HepG2 (cell line): ENCODE data around the gene ZDHHC7.
"Not testable (repeated sequence)": the region's sequence is repeated elsewhere in the genome, so short reads cannot be mapped to it uniquely, and the experiment has no call there.

Source experiments
- ZEB1 ChIP-seq: IDR thresholded peaks from 2 replicates; pipeline ENCODE4 v1.6.1; 2012; ENCODE audit warnings: mild to moderate bottlenecking, low read depth, inconsistent platforms; ENCODE audit not compliant: insufficient replicate concordance
- ZNF12 ChIP-seq: sonication (generic); formaldehyde crosslinking; IDR thresholded peaks from 2 replicates; pipeline ENCODE4 v1.5.0; 2020; ENCODE audit warnings: missing genetic modification reagents
- ZNF232 ChIP-seq: sonication (generic); formaldehyde crosslinking; IDR thresholded peaks from 2 replicates; pipeline ENCODE4 v1.4.0; 2020; ENCODE audit warnings: missing genetic modification reagents, borderline replicate concordance

DNA sequence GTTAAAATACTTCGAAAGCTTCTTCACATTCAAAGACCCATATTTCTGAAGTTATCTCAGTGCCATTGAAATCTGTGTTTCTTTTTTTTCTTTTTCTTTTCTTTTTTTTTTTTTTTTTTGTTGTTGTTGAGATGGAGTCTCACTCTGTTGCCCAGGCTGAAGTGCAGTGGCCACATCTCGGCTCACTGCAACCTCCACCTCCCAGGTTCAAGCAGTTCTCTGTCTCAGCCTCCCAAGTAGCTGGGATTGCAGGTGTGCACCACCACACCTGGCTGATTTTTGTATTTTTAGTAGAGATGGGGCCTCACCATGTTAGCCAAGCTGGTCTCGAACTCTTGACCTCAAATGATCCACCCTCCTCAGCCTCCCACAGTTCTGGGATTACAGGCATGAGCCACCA lies 43.0 kb upstream of the ZDHHC7 start:
- not testable (repeated sequence) for TF ChIP-seq ZNF12 (CRISPR knock-in tag); ZNF232 (CRISPR knock-in tag); ZEB1
